ENCODE data around the gene STAG1.

Gene STAG1

GRCh38 chr3:136329593-136329992 is 422.6 kb downstream of the STAG1 start:
- DNase-seq (ENCODE audit: low spot score) = no peak

- DNase-seq (ENCODE audit: low spot score) = no peak
Measured at GRCh38 chr3:136327671-136328070, 424.5 kb downstream of the STAG1 start.

GRCh38 chr3:136326316-136326715 is 425.9 kb downstream of the STAG1 start:
- DNase-seq (ENCODE audit: low spot score) = no peak

GRCh38 chr3:136311968-136312367 is 440.2 kb downstream of the STAG1 start:
- no peak for DNase-seq (ENCODE audit: low spot score)

GRCh38 chr3:136311261-136311660 is 440.9 kb downstream of the STAG1 start:
- peak; percentile 61 for DNase-seq (ENCODE audit: low spot score)

GRCh38 chr3:136305879-136306278 is 446.3 kb downstream of the STAG1 start:
- DNase-seq (ENCODE audit: low spot score) = peak; percentile 45

GRCh38 chr3:136300444-136300843 is 451.7 kb downstream of the STAG1 start:
- no peak for DNase-seq (ENCODE audit: low spot score)

- no peak for DNase-seq (ENCODE audit: low spot score)
Measured at GRCh38 chr3:136297826-136298225, 454.4 kb downstream of the STAG1 start.

- DNase-seq (ENCODE audit: low spot score) = no peak
Measured at GRCh38 chr3:136296960-136297359, 455.2 kb downstream of the STAG1 start.

- DNase-seq (ENCODE audit: low spot score) = no peak
Measured at GRCh38 chr3:136294176-136294575, 458.0 kb downstream of the STAG1 start.

- DNase-seq (ENCODE audit: low spot score) = no peak
Measured at GRCh38 chr3:136293279-136293678, 458.9 kb downstream of the STAG1 start.

GRCh38 chr3:136292500-136292899 is 459.7 kb downstream of the STAG1 start:
- DNase-seq (ENCODE audit: low spot score) = no peak

GRCh38 chr3:136291302-136291701 is 460.9 kb downstream of the STAG1 start:
- no peak for DNase-seq (ENCODE audit: low spot score)
